ENCODE measurements around the gene MPP3. TPM values are rescaled to one million over a fixed set of nuclear protein-coding genes. Genes with fewer than 3 reads are reported as not detected.

MPP3 gene
- total RNA-seq, 1 donor from 2014 or later: 22.9 TPM

- no peak for DNase-seq (ENCODE audit: low spot score in 2 of 2, unreplicated experiment in 2 of 2)
- H3K36me3 Mint-ChIP-seq: no peaks in the 10 kb centered on the region
- peaks cover 20% of the 10 kb centered on the region for H3K27me3 Mint-ChIP-seq (ENCODE audit: low read depth)
- no peak overlapping the region for H3K4me3 Mint-ChIP-seq
- H3K27ac Mint-ChIP-seq: no peak overlapping the region
- H3K4me1 Mint-ChIP-seq: peaks cover 10% of the 10 kb centered on the region
- no peak for TF ChIP-seq CTCF (IDR thresholded peaks at IDR 0.05; ENCODE audit: unreplicated experiment)
- H3K9me3 Mint-ChIP-seq: no peaks in the 10 kb centered on the region
Measured at GRCh38 chr17:43849116-43849515, 16.2 kb upstream of the MPP3 start.

- Mint-ChIP-seq H3K9me3 (no peaks in the 10 kb centered on the region), H3K36me3 (no peaks in the 10 kb centered on the region), H3K27me3 (ENCODE audit: low read depth) (peaks cover 18% of the 10 kb centered on the region), H3K4me3 (no peak overlapping the region), H3K27ac (no peak overlapping the region), H3K4me1 (peaks cover 10% of the 10 kb centered on the region)
- no peak for TF ChIP-seq CTCF (IDR thresholded peaks at IDR 0.05; ENCODE audit: unreplicated experiment)
- no peak for DNase-seq (ENCODE audit: low spot score in 2 of 2, unreplicated experiment in 2 of 2)
Measured at GRCh38 chr17:43848601-43849000, 15.7 kb upstream of the MPP3 start.

DNA sequence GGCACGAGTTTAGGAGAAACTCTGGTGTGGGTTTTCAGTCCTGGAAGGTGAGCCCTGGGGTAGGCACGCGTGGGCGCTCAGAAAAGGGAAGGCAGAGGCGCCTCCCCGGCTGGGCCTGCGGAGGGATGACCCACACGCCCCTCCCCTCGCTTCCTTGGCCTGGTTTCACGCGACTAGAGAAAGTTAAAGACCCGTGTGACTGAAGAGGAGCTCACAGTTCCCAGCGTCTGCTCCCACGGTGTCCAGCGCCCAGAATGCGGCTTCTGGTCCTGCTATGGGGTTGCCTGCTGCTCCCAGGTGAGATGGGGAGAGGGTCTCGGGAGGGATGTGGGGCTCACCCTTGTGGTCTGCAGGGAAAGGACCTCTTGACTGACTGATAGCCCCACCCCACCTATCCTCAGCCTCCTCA is 14.0 kb upstream of the MPP3 start, which contains the start of gene CD300LG:
Gene CD300LG, plus strand, starts transcription at position 214 of the 409 bp plus-strand sequence. Its CDS starts 41 bp downstream, at position 255.
- H3K4me1 Mint-ChIP-seq: peaks cover 18% of the 10 kb centered on the region
- H3K27me3 Mint-ChIP-seq (ENCODE audit: low read depth): peaks cover 11% of the 10 kb centered on the region
- H3K36me3 Mint-ChIP-seq: no peaks in the 10 kb centered on the region
- no peak for DNase-seq (ENCODE audit: low spot score in 2 of 2, unreplicated experiment in 2 of 2)
- no peaks in the 10 kb centered on the region for H3K9me3 Mint-ChIP-seq
- no peak for TF ChIP-seq CTCF (IDR thresholded peaks at IDR 0.05; ENCODE audit: unreplicated experiment)
- peak within 1 kb of the TSS; percentile 21 for H3K27ac Mint-ChIP-seq
- H3K4me3 Mint-ChIP-seq: no peak within 1 kb of the TSS

- peaks cover 7% of the 10 kb centered on the region for H3K27me3 Mint-ChIP-seq (ENCODE audit: low read depth)
Measured at GRCh38 chr17:43846221-43846712, 13.3 kb upstream of the MPP3 start.

DNA sequence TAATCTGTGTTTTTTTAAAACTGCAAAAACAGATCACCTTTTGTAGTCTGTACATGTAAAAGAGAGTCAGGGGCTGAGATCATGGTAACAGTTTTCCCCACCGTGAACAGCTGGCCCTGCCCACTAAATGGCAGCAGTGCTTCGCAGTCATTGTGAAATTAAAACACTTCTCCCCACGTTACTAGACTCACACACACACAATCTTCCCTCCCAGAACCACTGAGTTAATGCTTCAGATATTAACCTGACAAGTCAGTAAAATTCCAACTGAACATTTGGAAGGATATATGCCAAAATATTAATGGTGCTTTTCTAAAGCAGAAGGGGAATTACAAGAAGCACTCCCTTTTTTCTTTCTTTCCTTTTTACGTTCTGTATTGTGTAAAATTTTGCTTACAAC is 12.8 kb upstream of the MPP3 start:
- Mint-ChIP-seq H3K27me3 (ENCODE audit: low read depth) (peaks cover 6% of the 10 kb centered on the region), H3K27ac (no peak overlapping the region), H3K9me3 (no peaks in the 10 kb centered on the region), H3K36me3 (no peaks in the 10 kb centered on the region), H3K4me3 (no peak overlapping the region), H3K4me1 (peaks cover 27% of the 10 kb centered on the region)
- no peak for DNase-seq (ENCODE audit: low spot score in 2 of 2, unreplicated experiment in 2 of 2)
- no peak for TF ChIP-seq CTCF (IDR thresholded peaks at IDR 0.05; ENCODE audit: unreplicated experiment)

More at GRCh38 chr17:43846221-43846712, 13.3 kb upstream of the MPP3 start:
- Mint-ChIP-seq H3K9me3 (no peaks in the 10 kb centered on the region), H3K4me1 (peaks cover 23% of the 10 kb centered on the region), H3K4me3 (no peak overlapping the region), H3K36me3 (no peaks in the 10 kb centered on the region), H3K27ac (no peak overlapping the region)
- TF ChIP-seq CTCF (IDR thresholded peaks at IDR 0.05; ENCODE audit: unreplicated experiment): peak; percentile 98
- DNase-seq (ENCODE audit: low spot score in 2 of 2, unreplicated experiment in 2 of 2): peak; percentile 53 to 89

DNA sequence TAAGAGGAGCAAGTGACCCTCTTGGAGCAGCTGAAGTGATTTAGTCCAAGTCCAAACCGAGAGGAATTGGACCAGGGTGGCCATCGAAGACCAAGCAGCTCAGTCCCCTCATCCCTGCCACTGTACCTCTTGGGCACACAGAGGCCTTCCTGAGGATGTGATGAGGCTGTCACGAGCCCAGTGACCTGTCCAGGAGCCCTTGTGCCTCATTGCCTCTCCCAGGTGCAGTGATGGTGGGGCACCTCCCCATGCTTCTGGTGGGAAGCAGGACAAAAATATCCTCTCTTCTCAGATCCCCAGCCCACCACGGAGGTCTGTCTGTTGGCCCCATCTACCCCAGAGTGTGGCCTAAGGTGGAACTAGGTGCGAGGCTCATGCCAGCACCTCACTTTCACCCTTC is 11.3 kb upstream of the MPP3 start:
- no peak overlapping the region for H3K27ac Mint-ChIP-seq
- no peak overlapping the region for H3K4me3 Mint-ChIP-seq
- no peaks in the 10 kb centered on the region for H3K9me3 Mint-ChIP-seq
- H3K36me3 Mint-ChIP-seq: no peaks in the 10 kb centered on the region
- peaks cover 38% of the 10 kb centered on the region for H3K4me1 Mint-ChIP-seq
- DNase-seq (ENCODE audit: low spot score in 2 of 2, unreplicated experiment in 2 of 2): no peak
- peaks cover 6% of the 10 kb centered on the region for H3K27me3 Mint-ChIP-seq (ENCODE audit: low read depth)
- TF ChIP-seq CTCF (IDR thresholded peaks at IDR 0.05; ENCODE audit: unreplicated experiment): no peak

Measured in mesothelial cell of epicardium (in vitro differentiated cells).